ENCODE results near the gene MYL2. TPM values are rescaled to one million over a fixed set of nuclear protein-coding genes. Genes with fewer than 3 reads are reported as not detected.

The MYL2 gene
- total and polyA plus RNA-seq, 2 donors from 2014 or later, result 4.4 TPM; not detected in 1

- Histone ChIP-seq H3K4me1 (ENCODE audit: control insufficient read depth in 2 of 3, insufficient read depth in 2 of 3, low read depth in 1 of 3, low read length in 3 of 3) (no peaks in the 10 kb centered on the region), H3K9me3 (ENCODE audit: control insufficient read depth in 2 of 3, insufficient read depth in 1 of 3, low read length in 3 of 3) (no peaks in the 10 kb centered on the region), H3K27ac (ENCODE audit: low read depth in 2 of 2, low read length in 2 of 2) (no peak overlapping the region), H3K9ac (ENCODE audit: low read length in 3 of 3) (no peak overlapping the region), H3K36me3 (ENCODE audit: control insufficient read depth in 2 of 3, insufficient read depth in 3 of 3, low read length in 3 of 3) (no peaks in the 10 kb centered on the region), H3K4me3 (ENCODE audit: low read length in 3 of 3) (no peak overlapping the region), H3K27me3 (ENCODE audit: control insufficient read depth, insufficient read depth, low read length) (no peaks in the 10 kb centered on the region)
- intact Hi-C loops (cut with DNase I), result no loop called here
- no peak for FAIRE-seq
- TF ChIP-seq CTCF (IDR thresholded peaks at IDR 0.05; ENCODE audit: borderline replicate concordance, extremely low read depth, insufficient read depth), result no peak
- DNase-seq, result peak in 1 of 5 donors; percentile 18
Measured at GRCh38 chr12:110932046-110932445, 11.7 kb upstream of the MYL2 start.

- Histone ChIP-seq H3K4me3 (ENCODE audit: low read length in 3 of 3) (no peak overlapping the region), H3K27ac (ENCODE audit: low read depth in 2 of 2, low read length in 2 of 2) (no peak overlapping the region), H3K36me3 (ENCODE audit: control insufficient read depth in 2 of 3, insufficient read depth in 3 of 3, low read length in 3 of 3) (no peaks in the 10 kb centered on the region), H3K4me1 (ENCODE audit: control insufficient read depth in 2 of 3, insufficient read depth in 2 of 3, low read depth in 1 of 3, low read length in 3 of 3) (no peaks in the 10 kb centered on the region), H3K9me3 (ENCODE audit: control insufficient read depth in 2 of 3, insufficient read depth in 1 of 3, low read length in 3 of 3) (no peaks in the 10 kb centered on the region), H3K27me3 (ENCODE audit: control insufficient read depth, insufficient read depth, low read length) (no peaks in the 10 kb centered on the region), H3K9ac (ENCODE audit: low read length in 3 of 3) (no peak overlapping the region)
- intact Hi-C loops (cut with DNase I), result no loop called here
- DNase-seq, result peak in 1 of 5 donors; percentile 50
- FAIRE-seq, result no peak
- TF ChIP-seq CTCF (IDR thresholded peaks at IDR 0.05; ENCODE audit: borderline replicate concordance, extremely low read depth, insufficient read depth), result no peak
Measured at GRCh38 chr12:110931315-110931728, 10.9 kb upstream of the MYL2 start.

GRCh38 chr12:110930348-110931314 lies 10.3 kb upstream of the MYL2 start:
- intact Hi-C loops (cut with DNase I), result no loop called here
- Histone ChIP-seq H3K27ac (ENCODE audit: low read depth in 2 of 2, low read length in 2 of 2) (no peak overlapping the region), H3K9me3 (ENCODE audit: control insufficient read depth in 2 of 3, insufficient read depth in 1 of 3, low read length in 3 of 3) (no peaks in the 10 kb centered on the region), H3K4me1 (ENCODE audit: control insufficient read depth in 2 of 3, insufficient read depth in 2 of 3, low read depth in 1 of 3, low read length in 3 of 3) (no peaks in the 10 kb centered on the region), H3K9ac (ENCODE audit: low read length in 3 of 3) (no peak overlapping the region), H3K4me3 (ENCODE audit: low read length in 3 of 3) (no peak overlapping the region), H3K36me3 (ENCODE audit: control insufficient read depth in 2 of 3, insufficient read depth in 3 of 3, low read length in 3 of 3) (no peaks in the 10 kb centered on the region), H3K27me3 (ENCODE audit: control insufficient read depth, insufficient read depth, low read length) (no peaks in the 10 kb centered on the region)
- DNase-seq, result peak in 1 of 5 donors; percentile 21
- no peak for FAIRE-seq
- no peak for TF ChIP-seq CTCF (IDR thresholded peaks at IDR 0.05; ENCODE audit: borderline replicate concordance, extremely low read depth, insufficient read depth)
